GM10248 (cell line): Measurements from ENCODE around the gene HAUS5.

Source experiments
- CTCF ChIA-PET: fragments of 300-600 bp; sonication (Branson Sonifier 250); formaldehyde crosslinking; extraction: SDS; loops from one replicate; lab custom pipeline; 2021; ENCODE audit warnings: antibody characterized with exemption; lab: Yijun Ruan, JAX
- POLR2A ChIA-PET: fragments of 350-650 bp; sonication (Branson Sonifier 250); formaldehyde crosslinking; extraction: SDS; loops from one replicate; lab custom pipeline; 2020; ENCODE audit warnings: antibody characterized with exemption; lab: Yijun Ruan, JAX
- DNase-seq: peaks from one replicate; pipeline ENCODE4 v3.0.0; 2012; ENCODE audit errors: extremely low spot score
- TF ChIP-seq, protein P1 (sequence below): IDR thresholded peaks from 2 replicates; pipeline ENCODE4 v1.5.1; 2012; ENCODE audit warnings: mild to moderate bottlenecking, low read depth; ENCODE audit errors: extremely low read depth, missing control alignments, control extremely low read depth

HAUS5 gene

DNA sequence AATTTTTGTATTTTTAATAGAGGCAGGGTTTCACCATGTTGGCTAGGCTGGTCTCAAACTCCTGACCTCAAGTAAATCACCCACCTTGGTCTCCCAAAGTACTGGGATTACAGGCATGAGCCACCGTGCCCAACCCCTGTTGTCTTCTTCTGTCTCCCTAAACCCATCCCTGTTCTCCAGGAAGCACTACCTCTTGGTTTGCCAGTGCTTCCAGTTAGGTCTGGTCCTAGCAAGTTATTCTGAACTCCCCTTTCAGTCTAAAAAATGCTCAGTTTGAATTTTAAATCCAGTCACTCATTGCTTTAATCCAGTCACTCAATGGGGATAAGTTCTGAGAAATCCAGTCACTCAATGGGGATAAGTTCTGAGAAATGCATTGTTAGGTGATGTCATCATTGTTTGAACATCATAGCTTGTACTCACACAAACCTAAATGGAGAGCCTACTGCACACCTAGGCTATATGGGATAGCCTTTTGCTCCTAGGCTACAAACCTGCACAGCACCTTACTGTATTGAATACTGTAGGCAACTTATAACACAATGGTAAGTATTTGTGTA is 41.0 kb upstream of the HAUS5 start:
- DNase-seq = no peak
- CTCF ChIA-PET = no interaction called here
- TF ChIP-seq, protein P1, sequence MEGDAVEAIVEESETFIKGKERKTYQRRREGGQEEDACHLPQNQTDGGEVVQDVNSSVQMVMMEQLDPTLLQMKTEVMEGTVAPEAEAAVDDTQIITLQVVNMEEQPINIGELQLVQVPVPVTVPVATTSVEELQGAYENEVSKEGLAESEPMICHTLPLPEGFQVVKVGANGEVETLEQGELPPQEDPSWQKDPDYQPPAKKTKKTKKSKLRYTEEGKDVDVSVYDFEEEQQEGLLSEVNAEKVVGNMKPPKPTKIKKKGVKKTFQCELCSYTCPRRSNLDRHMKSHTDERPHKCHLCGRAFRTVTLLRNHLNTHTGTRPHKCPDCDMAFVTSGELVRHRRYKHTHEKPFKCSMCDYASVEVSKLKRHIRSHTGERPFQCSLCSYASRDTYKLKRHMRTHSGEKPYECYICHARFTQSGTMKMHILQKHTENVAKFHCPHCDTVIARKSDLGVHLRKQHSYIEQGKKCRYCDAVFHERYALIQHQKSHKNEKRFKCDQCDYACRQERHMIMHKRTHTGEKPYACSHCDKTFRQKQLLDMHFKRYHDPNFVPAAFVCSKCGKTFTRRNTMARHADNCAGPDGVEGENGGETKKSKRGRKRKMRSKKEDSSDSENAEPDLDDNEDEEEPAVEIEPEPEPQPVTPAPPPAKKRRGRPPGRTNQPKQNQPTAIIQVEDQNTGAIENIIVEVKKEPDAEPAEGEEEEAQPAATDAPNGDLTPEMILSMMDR = no peak
- POLR2A ChIA-PET = no interaction called here

DNA sequence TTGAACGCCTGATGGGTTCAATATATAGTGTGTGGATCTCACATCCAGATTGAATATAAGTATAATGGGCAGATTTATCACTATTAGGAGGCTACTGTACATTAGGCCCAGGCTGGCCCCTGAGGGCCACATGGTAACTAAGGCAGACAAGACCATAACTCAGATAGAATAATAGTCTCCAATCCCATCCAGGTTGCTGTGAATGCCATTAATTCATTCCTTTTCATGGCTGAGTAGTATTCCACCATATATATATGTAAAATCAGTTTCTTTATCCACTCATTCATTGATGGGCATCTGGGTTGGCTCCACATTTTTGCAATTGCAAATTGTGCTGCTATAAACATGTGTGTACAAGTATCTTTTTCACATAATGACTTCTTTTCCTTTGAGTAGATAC is 34.6 kb upstream of the HAUS5 start:
- DNase-seq = no peak
- POLR2A ChIA-PET = no interaction called here
- CTCF ChIA-PET = no interaction called here
- TF ChIP-seq, protein P1 = no peak

GRCh38 chr19:35578707-35579106 is 33.8 kb upstream of the HAUS5 start:
- POLR2A ChIA-PET = no interaction called here
- DNase-seq = no peak
- TF ChIP-seq, protein P1 = no peak
- CTCF ChIA-PET = no interaction called here

- no peak for DNase-seq
- TF ChIP-seq, protein P1 = no peak
- CTCF ChIA-PET = no interaction called here
- POLR2A ChIA-PET = no interaction called here
These were observed 29.8 kb upstream of the HAUS5 start for GRCh38 chr19:35582760-35583159.

DNA sequence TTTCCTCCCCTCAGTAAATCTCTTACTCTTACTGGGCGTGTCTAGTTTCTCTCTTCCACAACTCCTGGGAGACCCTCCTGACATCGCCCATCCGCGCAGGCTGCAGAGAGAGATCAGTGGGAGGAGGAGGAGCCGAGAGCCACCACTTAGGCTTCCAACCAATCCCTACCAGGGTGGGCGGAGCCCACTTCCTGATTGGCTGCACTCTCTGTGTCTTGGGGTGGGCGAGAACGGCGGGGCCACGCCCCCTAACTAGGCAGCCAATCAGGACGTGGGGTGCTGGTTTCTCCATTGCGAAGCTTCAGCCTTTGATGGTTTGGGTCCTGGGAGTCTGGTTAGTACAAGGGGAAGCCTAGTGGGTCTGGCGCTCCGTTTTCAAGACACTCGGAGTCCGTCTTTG is 26.7 kb upstream of the HAUS5 start, which contains the start of gene PMIS2:
Gene PMIS2 (plus strand): TSS at position 326 of the 400 bp plus-strand sequence. CDS start 87 bp downstream, outside the sequence.
- DNase-seq = no peak
- ChIA-PET POLR2A (no interaction called here), CTCF (interaction anchor here (7.5 kb wide), 1 partner anchor 37 kb away, joined by 49 read pairs; no protein-coding TSS in a partner anchor)
- TF ChIP-seq, protein P1 = no peak

DNA sequence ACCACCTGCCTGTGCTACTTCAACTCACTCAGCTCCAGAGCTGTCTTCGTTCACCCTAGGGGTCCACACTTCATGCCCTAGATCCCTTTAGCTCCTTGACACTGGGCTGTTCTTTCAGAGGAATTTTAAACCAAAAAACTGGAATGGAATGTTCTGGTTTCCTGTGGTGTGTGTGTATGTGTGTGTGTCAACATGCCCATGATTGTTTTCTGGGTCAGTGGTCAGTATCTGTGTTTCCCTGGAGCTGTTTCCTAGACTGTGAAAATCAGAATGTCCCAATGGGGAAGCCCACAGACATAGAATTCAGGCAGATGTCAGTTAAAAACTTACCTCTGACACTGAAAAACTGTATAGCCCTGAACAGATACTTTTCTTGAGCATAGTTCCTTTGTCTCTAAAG is 25.2 kb upstream of the HAUS5 start:
- CTCF ChIA-PET = interaction anchor here (7.5 kb wide), 1 partner anchor 38 kb away, joined by 49 read pairs; no protein-coding TSS in a partner anchor
- DNase-seq = no peak
- POLR2A ChIA-PET = no interaction called here
- TF ChIP-seq, protein P1 = no peak
